ENCODE results near the gene RNF111.

DNA sequence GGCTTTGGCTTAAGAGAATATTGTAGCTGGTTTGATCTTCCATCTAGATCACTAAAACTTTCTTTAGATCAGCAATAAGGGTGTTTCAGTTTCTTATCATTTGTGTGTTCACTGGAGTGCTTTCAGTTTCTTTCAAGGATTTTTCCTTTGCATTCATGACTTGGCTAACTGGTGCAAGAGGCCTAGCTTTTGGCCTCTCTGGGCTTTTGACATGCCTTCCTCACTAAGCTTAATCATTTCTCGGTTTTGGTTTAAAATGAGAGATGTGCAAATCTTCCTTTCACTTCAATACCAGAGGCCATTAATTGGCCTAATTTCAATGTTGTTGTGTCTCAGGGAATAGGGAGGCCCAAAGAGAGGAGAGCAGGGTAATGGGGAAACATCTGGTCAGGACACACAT lies 87.1 kb downstream of the RNF111 start:
- TF ChIP-seq JUNB (IDR thresholded peaks at IDR 0.05) (no peak), POLR2A (IDR thresholded peaks at IDR 0.05; ENCODE audit: low read length) (no peak), EP300 (IDR thresholded peaks at IDR 0.05) (no peak)
- TF ChIP-seq, protein P1, sequence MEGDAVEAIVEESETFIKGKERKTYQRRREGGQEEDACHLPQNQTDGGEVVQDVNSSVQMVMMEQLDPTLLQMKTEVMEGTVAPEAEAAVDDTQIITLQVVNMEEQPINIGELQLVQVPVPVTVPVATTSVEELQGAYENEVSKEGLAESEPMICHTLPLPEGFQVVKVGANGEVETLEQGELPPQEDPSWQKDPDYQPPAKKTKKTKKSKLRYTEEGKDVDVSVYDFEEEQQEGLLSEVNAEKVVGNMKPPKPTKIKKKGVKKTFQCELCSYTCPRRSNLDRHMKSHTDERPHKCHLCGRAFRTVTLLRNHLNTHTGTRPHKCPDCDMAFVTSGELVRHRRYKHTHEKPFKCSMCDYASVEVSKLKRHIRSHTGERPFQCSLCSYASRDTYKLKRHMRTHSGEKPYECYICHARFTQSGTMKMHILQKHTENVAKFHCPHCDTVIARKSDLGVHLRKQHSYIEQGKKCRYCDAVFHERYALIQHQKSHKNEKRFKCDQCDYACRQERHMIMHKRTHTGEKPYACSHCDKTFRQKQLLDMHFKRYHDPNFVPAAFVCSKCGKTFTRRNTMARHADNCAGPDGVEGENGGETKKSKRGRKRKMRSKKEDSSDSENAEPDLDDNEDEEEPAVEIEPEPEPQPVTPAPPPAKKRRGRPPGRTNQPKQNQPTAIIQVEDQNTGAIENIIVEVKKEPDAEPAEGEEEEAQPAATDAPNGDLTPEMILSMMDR (IDR thresholded peaks at IDR 0.05) = no peak
